ENCODE measurements around the gene MGMT. TPM values are rescaled to one million over a fixed set of nuclear protein-coding genes. Genes with fewer than 3 reads are reported as not detected.

Gene MGMT
- total RNA-seq, 1 donor from 2014 or later: 51.4 TPM

DNA sequence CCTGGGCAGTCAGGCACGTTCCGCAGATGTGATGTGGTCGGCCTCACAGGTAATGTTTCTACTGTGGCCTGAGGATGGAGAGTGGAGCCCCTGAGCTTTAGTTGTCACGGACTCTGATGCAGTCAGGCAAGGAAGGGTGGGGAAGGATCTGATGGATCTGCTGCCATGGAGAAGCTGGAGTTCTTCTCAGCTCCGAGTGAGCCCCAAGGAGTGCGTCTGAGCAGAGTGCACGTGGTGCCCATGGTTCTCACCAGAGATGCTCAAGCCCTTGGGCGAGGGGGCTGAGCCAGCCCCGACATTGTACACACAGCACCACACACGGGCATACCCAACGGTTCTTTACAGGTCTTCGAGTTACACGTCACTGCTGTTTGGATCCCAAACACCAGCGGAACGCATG lies 304.5 kb downstream of the MGMT start:
- DNase-seq (ENCODE audit: low read depth): no peak
- TF ChIP-seq, protein P1, sequence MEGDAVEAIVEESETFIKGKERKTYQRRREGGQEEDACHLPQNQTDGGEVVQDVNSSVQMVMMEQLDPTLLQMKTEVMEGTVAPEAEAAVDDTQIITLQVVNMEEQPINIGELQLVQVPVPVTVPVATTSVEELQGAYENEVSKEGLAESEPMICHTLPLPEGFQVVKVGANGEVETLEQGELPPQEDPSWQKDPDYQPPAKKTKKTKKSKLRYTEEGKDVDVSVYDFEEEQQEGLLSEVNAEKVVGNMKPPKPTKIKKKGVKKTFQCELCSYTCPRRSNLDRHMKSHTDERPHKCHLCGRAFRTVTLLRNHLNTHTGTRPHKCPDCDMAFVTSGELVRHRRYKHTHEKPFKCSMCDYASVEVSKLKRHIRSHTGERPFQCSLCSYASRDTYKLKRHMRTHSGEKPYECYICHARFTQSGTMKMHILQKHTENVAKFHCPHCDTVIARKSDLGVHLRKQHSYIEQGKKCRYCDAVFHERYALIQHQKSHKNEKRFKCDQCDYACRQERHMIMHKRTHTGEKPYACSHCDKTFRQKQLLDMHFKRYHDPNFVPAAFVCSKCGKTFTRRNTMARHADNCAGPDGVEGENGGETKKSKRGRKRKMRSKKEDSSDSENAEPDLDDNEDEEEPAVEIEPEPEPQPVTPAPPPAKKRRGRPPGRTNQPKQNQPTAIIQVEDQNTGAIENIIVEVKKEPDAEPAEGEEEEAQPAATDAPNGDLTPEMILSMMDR (conservative IDR thresholded peaks at IDR 0.05; ENCODE audit: low read depth, low read length): no peak
- H3K4me3 ChIP-seq (ENCODE audit: low read depth, low read length): no peak overlapping the region

DNA sequence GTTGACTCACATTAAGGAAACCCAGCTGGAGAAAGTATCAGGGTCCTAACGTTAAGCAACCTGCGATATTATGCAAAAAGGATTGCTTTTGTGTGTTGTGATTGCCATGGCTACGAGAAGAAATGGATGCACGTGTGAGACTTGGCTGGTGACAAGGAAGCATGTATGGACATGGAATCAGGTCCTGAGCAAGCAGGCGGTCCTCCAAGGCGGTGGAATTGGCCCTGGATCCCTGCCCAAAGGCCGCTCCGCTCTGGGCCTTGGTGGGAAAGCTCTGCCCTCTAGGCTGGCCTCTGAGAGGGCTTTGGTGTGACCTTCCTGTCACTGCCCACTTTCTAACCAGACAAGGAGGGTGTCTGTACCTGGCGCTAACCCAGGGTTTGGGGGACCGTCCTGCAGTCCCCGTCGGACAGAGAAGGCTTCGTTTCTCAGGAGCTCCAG lies 305.0 kb downstream of the MGMT start:
- TF ChIP-seq, protein P1 (conservative IDR thresholded peaks at IDR 0.05; ENCODE audit: low read depth, low read length): no peak
- H3K4me3 ChIP-seq (ENCODE audit: low read depth, low read length): no peak overlapping the region
- no peak for DNase-seq (ENCODE audit: low read depth)

DNA sequence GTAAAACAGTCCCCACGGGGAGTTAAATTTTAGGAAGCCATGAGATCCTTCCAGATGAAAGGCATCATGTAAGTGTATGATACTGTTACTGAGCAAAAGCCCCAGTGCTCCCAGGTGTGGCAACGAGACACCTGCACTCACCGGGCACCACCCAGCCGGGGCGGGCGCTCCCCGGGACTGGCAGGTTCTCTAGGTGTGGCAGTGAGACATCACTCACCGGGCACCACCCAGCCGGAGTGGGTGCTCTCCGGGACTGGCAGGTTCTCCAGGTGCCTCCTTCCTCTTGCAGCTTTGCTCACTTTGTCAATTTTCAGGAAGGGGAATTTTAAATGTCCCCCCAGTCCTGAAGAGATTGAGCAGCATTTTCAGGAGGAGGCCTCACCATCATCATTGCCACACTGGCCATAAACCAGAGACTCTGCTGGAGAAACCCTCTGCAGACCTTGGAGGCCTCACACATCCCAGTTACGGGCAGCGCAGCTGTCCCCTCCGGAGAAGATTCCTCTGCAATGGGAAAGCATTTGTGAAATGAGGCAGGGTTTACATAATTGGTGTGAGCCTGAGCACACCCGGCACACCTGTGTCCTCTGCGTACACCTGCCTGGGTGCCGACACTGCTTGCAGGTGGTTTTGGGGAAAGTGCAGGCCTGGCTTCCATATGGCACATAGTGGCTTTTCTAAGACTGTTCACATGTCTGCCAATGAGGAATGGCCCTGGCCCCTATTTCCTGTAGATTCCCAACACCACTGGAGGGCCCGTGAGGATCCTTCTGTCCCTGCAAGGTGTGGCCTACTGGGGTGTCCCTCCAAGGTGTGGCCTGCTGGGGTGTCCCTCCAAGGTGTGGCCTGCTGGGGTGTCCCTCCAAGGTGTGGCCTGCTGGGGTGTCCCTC lies 305.7 kb downstream of the MGMT start:
- TF ChIP-seq, protein P1 (conservative IDR thresholded peaks at IDR 0.05; ENCODE audit: low read depth, low read length): no peak
- H3K4me3 ChIP-seq (ENCODE audit: low read depth, low read length): no peak overlapping the region
- DNase-seq (ENCODE audit: low read depth): no peak

DNA sequence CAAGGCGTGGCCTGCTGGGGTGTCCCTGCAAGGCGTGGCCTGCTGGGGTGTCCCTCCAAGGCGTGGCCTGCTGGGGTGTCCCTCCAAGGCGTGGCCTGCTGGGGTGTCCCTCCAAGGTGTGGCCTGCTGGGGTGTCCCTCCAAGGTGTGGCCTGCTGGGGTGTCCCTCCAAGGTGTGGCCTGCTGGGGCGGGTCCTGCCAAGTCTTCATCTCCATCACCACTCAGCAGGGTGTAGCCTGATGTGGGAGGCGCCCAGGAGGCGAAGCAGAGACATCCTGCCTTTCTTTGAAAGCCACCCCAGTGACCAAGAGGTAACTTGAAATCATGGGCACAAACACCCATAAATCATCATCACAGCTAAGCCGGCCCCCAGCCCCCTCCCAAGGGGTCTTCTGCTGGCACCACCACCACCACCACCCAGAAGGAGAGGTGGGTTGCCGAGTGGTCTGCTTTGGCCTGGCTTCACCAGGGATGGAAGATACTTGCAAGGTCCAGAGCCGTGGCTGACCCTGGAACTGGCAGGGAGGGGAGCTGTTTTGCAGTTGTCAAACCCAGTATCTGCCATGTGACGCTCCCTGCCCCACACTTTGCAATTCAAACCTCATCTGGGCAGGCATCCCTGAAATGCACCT lies 306.4 kb downstream of the MGMT start:
- H3K4me3 ChIP-seq (ENCODE audit: low read depth, low read length): no peak overlapping the region
- TF ChIP-seq, protein P1 (conservative IDR thresholded peaks at IDR 0.05; ENCODE audit: low read depth, low read length): no peak
- no peak for DNase-seq (ENCODE audit: low read depth)

DNA sequence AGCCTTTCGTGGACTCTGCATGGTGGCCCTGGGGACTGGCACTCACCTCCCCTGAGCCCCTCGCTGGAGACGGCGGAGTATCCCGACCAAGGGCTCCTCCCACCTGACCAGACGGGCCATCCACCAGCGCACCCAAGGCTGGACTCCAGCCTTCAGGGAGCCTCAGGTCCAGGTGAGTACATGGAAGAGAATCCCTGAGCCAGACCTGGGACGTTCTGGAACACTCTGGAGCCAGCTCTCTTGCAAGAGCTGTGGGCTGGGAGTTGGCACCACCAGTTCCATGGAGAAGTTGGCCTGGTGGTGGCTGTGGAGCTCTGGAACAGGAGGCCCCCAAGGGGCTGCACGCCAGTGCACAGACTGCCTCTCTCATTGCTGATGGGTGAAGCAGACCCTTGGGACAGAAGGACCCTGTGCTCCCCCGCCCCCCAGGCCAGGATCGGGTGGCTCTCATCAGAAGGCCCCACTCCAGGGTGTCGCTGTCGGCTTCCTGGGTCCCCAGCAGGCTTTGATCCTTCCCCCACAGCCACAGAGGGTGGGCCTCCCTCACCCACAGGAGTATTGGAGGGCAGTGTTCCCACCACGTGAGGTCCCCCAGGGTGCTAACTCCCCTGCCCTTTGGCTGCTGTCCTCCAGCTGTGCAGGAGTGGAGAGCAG lies 307.2 kb downstream of the MGMT start:
- TF ChIP-seq, protein P1 (conservative IDR thresholded peaks at IDR 0.05; ENCODE audit: low read depth, low read length): no peak
- H3K4me3 ChIP-seq (ENCODE audit: low read depth, low read length): no peak overlapping the region
- DNase-seq (ENCODE audit: low read depth): no peak

DNA sequence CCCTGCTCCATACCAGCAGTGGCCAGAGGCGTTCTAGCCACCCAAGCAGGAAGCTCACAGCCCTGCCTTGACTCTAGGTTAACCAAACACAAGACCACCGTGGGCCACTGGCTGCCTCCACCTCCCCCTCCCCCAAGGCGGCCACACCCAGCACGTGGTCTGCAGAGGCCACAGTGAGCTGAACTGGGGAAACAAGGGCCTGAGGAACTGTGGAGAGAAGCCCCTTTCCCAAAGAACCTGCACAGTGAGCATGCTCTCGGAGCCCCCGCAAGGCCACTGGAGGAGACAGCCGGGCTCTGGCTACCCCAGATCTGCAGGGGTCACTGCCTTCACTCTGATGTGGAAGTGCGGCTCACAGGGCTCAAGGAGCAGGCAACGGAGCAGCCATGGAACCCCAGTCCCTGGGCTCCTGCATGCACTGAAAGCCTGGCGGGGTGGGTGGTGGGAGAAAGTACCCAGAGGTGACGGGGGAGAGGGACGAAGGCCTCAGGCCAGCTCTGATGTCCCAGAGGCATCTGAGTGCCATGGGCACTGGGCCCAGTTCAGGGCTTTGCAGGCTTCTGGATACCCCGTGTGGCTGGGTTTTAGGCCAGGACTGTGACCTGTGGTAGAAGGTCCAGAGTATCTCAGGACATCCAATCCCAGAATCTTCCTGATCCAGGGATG lies 307.8 kb downstream of the MGMT start:
- DNase-seq (ENCODE audit: low read depth): no peak
- TF ChIP-seq, protein P1 (conservative IDR thresholded peaks at IDR 0.05; ENCODE audit: low read depth, low read length): no peak
- H3K4me3 ChIP-seq (ENCODE audit: low read depth, low read length): no peak overlapping the region

All from epithelial cell of proximal tubule (primary cell).